ENCODE results near the gene DCXR. TPM values are rescaled to one million over a fixed set of nuclear protein-coding genes. Genes with fewer than 3 reads are reported as not detected.

Gene DCXR
- total and polyA plus RNA-seq, 2 of the 13 experiments (the other 11 are each of a cell fraction or from before 2014, with no cell fraction given): 287 to 311 TPM

DNA sequence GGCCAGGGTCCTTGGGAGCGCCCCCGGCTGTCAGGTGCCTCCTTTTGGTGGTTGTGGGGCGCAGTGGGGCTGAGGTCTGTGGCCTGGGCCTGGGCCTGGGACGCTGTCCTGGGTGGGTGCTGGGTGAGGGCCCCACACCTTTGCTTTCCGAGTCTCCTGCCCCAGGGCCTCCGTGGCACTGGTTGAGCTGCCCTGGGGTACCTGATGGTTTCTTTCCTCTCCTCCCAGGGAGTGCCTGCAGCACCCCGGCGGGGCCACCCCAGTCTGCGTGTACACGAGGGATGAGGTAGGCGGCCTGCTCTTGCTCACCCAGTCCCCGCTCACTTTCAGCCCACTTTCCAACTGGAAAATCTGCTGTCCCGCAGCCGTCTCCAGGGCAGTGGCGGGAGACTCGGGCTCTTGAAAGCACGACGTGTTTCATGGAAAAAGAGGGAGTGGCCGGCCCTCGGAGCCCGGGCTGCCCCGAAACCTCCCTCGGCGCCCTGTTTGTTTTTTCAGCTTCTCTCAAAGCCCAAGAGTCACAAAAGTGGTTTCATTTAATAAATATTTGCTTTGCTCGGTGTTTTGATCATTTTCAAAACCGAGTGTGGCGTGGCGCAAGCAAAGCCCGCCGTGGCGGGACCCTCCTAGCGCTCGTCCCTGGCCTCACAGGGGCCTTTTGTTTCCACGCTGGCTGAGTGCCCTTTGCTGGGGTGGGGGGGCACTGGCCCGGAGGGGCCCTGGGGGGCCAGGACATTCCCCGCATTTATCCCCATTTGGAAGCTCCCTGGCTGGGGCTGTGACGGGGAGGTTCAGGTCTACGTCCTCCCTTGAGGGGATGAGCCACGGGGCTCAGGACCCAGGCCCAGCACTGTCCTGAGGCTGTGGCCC is 42.7 kb downstream of the DCXR start (continued):
- TF ChIP-seq PCBP1 (IDR thresholded peaks at IDR 0.05; ENCODE audit: borderline replicate concordance, low read depth, low read length) (no peak), NBN (conservative IDR thresholded peaks at IDR 0.05) (no peak), ARID2 (CRISPR knock-in tag; IDR thresholded peaks at IDR 0.05; ENCODE audit: borderline replicate concordance) (no peak; the same call in 1 of the 2 replicates), FOXA1 (IDR thresholded peaks at IDR 0.05) (no peak), FOXA1 (CRISPR knock-in tag; IDR thresholded peaks at IDR 0.05) (peak; percentile 57), NR2C2 (CRISPR knock-in tag; IDR thresholded peaks at IDR 0.05; ENCODE audit: borderline replicate concordance) (no peak), ZNF205 (CRISPR knock-in tag; IDR thresholded peaks at IDR 0.05) (no peak), ETV5 (CRISPR knock-in tag; IDR thresholded peaks at IDR 0.05; ENCODE audit: borderline replicate concordance) (peak; percentile 44), PTBP1 (IDR thresholded peaks at IDR 0.05; ENCODE audit: low read depth, low read length, poor library complexity, severe bottlenecking) (peak; percentile 22), ZNF7 (CRISPR knock-in tag; IDR thresholded peaks at IDR 0.05) (no peak), ZFP41 (CRISPR knock-in tag; IDR thresholded peaks at IDR 0.05; ENCODE audit: borderline replicate concordance) (no peak; the same call in 1 of the 2 replicates), ZBTB7B (CRISPR knock-in tag; IDR thresholded peaks at IDR 0.05) (peak; percentile 98), SMC3 (IDR thresholded peaks at IDR 0.05; ENCODE audit: low read length) (peak; percentile 22; the same call in 1 of the 2 replicates), TBL1XR1 (IDR thresholded peaks at IDR 0.05; ENCODE audit: borderline replicate concordance, low read length, partially characterized antibody) (peak; percentile 65), ZNF761 (CRISPR knock-in tag; conservative IDR thresholded peaks at IDR 0.05) (no peak), MYNN (CRISPR knock-in tag; IDR thresholded peaks at IDR 0.05; ENCODE audit: low read depth) (no peak), ZNF501 (CRISPR knock-in tag; IDR thresholded peaks at IDR 0.05) (no peak), ZMYM3 (CRISPR knock-in tag; IDR thresholded peaks at IDR 0.05) (no peak), ZNF615 (CRISPR knock-in tag; IDR thresholded peaks at IDR 0.05; ENCODE audit: borderline replicate concordance) (no peak), MEIS1 (CRISPR knock-in tag; IDR thresholded peaks at IDR 0.05; ENCODE audit: borderline replicate concordance) (peak; percentile 5; the same call in 1 of the 2 replicates), ISX (CRISPR knock-in tag; conservative IDR thresholded peaks at IDR 0.05) (no peak), GPN1 (CRISPR knock-in tag; IDR thresholded peaks at IDR 0.05; ENCODE audit: borderline replicate concordance) (no peak), SNAI1 (CRISPR knock-in tag; IDR thresholded peaks at IDR 0.05; ENCODE audit: borderline replicate concordance) (no peak), SP2 (CRISPR knock-in tag; IDR thresholded peaks at IDR 0.05) (no peak), RAD21 (CRISPR knock-in tag; IDR thresholded peaks at IDR 0.05) (no peak; the same call in 1 of the 2 replicates), SOX5 (CRISPR knock-in tag; IDR thresholded peaks at IDR 0.05; ENCODE audit: borderline replicate concordance) (peak; percentile 79; the same call in 1 of the 2 replicates), CHD4 (IDR thresholded peaks at IDR 0.05; ENCODE audit: borderline replicate concordance, low read length) (0 out of 2 replicates have a peak, but pooled peaks have one; percentile 52), ZFAT (CRISPR knock-in tag; conservative IDR thresholded peaks at IDR 0.05) (no peak)
- TF ChIP-seq, protein P1, sequence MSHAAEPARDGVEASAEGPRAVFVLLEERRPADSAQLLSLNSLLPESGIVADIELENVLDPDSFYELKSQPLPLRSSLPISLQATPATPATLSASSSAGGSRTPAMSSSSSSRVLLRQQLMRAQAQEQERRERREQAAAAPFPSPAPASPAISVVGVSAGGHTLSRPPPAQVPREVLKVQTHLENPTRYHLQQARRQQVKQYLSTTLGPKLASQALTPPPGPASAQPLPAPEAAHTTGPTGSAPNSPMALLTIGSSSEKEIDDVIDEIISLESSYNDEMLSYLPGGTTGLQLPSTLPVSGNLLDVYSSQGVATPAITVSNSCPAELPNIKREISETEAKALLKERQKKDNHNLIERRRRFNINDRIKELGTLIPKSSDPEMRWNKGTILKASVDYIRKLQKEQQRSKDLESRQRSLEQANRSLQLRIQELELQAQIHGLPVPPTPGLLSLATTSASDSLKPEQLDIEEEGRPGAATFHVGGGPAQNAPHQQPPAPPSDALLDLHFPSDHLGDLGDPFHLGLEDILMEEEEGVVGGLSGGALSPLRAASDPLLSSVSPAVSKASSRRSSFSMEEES (CRISPR knock-in tag; IDR thresholded peaks at IDR 0.05): no peak
- TF ChIP-seq, protein P2, sequence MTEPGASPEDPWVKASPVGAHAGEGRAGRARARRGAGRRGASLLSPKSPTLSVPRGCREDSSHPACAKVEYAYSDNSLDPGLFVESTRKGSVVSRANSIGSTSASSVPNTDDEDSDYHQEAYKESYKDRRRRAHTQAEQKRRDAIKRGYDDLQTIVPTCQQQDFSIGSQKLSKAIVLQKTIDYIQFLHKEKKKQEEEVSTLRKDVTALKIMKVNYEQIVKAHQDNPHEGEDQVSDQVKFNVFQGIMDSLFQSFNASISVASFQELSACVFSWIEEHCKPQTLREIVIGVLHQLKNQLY (CRISPR knock-in tag; IDR thresholded peaks at IDR 0.05): peak; percentile 62
